ENCODE data around the gene ANKRD9.
A peak's percentile ranks its signal among the peaks of the same experiment; 100 is the strongest.

DNA sequence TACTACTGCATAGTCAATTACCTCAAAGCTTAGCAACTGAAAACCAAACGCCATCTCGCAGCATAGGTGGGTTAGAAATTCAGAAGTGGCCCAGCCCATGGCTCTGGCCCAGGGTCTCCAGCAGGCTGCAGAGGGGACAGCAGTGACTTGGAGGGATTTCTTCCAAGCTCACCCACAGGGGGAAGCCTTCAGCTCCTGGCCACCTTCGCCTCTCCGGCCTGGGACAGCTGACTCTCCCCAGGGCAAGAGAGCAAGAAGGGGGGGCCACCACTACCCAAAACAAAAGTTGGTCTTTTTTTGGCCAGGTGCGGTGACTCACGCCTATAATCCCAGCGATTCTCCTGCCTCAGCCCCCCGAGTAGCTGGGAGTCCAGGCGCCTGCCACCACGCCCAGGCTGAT is 32.2 kb upstream of the ANKRD9 start:
- TF ChIP-seq, protein P1, sequence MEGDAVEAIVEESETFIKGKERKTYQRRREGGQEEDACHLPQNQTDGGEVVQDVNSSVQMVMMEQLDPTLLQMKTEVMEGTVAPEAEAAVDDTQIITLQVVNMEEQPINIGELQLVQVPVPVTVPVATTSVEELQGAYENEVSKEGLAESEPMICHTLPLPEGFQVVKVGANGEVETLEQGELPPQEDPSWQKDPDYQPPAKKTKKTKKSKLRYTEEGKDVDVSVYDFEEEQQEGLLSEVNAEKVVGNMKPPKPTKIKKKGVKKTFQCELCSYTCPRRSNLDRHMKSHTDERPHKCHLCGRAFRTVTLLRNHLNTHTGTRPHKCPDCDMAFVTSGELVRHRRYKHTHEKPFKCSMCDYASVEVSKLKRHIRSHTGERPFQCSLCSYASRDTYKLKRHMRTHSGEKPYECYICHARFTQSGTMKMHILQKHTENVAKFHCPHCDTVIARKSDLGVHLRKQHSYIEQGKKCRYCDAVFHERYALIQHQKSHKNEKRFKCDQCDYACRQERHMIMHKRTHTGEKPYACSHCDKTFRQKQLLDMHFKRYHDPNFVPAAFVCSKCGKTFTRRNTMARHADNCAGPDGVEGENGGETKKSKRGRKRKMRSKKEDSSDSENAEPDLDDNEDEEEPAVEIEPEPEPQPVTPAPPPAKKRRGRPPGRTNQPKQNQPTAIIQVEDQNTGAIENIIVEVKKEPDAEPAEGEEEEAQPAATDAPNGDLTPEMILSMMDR (conservative IDR thresholded peaks at IDR 0.05; ENCODE audit: low read depth in 2 of 2): peak; percentile 19 to 38; a peak in 3 of 4 replicates
- TF ChIP-seq CREB1 (CRISPR knock-in tag; IDR thresholded peaks at IDR 0.05; ENCODE audit: low read depth) (no peak), POLR2AphosphoS5 (IDR thresholded peaks at IDR 0.05; ENCODE audit: low read depth) (no peak), EZH2 (IDR thresholded peaks at IDR 0.05; ENCODE audit: low read depth, unreplicated experiment) (no peak), ETS1 (IDR thresholded peaks at IDR 0.05) (no peak), STAT1 (IDR thresholded peaks at IDR 0.05; ENCODE audit: unreplicated experiment) (no peak)
- TF ChIP-seq, protein P2, sequence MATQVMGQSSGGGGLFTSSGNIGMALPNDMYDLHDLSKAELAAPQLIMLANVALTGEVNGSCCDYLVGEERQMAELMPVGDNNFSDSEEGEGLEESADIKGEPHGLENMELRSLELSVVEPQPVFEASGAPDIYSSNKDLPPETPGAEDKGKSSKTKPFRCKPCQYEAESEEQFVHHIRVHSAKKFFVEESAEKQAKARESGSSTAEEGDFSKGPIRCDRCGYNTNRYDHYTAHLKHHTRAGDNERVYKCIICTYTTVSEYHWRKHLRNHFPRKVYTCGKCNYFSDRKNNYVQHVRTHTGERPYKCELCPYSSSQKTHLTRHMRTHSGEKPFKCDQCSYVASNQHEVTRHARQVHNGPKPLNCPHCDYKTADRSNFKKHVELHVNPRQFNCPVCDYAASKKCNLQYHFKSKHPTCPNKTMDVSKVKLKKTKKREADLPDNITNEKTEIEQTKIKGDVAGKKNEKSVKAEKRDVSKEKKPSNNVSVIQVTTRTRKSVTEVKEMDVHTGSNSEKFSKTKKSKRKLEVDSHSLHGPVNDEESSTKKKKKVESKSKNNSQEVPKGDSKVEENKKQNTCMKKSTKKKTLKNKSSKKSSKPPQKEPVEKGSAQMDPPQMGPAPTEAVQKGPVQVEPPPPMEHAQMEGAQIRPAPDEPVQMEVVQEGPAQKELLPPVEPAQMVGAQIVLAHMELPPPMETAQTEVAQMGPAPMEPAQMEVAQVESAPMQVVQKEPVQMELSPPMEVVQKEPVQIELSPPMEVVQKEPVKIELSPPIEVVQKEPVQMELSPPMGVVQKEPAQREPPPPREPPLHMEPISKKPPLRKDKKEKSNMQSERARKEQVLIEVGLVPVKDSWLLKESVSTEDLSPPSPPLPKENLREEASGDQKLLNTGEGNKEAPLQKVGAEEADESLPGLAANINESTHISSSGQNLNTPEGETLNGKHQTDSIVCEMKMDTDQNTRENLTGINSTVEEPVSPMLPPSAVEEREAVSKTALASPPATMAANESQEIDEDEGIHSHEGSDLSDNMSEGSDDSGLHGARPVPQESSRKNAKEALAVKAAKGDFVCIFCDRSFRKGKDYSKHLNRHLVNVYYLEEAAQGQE (IDR thresholded peaks at IDR 0.05; ENCODE audit: unreplicated experiment): no peak

Data from GM23338 (cell line).